Omental fat pad (tissue), 4 donors: ENCODE results near the gene FASN. TPM values are rescaled to one million over a fixed set of nuclear protein-coding genes. Genes with fewer than 3 reads are reported as not detected.

Source experiments
- ATAC-seq: fragments of 150-250 bp; one replicate; pipeline ENCODE4 v1.9.1; 2016; ENCODE audit warnings: mild to moderate bottlenecking, moderate library complexity; ENCODE audit not compliant: low FRiP score
- DNase-seq: peaks from one replicate; pipeline ENCODE4 v3.0.0-alpha.2; 2019; ENCODE audit warnings: low spot score
- CTCF ChIP-seq, 3 donors: fragments of 450-650 bp; IDR thresholded peaks; one replicate each; pipeline ENCODE4 v1.5.1; 2016 to 2017; ENCODE audit warnings: antibody characterized with exemption in 3 of 3, mild to moderate bottlenecking in 3 of 3, moderate library complexity in 2 of 3
- total RNA-seq, 4 donors: library from RNA; depleted of rRNA; stranded (reverse); fragments of >200 nt; gene quantifications; one replicate each; pipeline ENCODE4 v1.1.0, GENCODE V29; 2016

The FASN gene
- total RNA-seq, 4 donors from 2014 or later: 313 to 1,522 (median 467) TPM

- ATAC-seq (no peak), DNase-seq (no peak)
- TF ChIP-seq CTCF (IDR thresholded peaks at IDR 0.05): no peak
These were observed 36.8 kb downstream of the FASN start for GRCh38 chr17:82061047-82061925.

GRCh38 chr17:82060614-82061013 is 37.4 kb downstream of the FASN start:
- TF ChIP-seq CTCF (IDR thresholded peaks at IDR 0.05): no peak
- ATAC-seq: no peak
- no peak for DNase-seq

GRCh38 chr17:82060001-82060380 is 38.0 kb downstream of the FASN start:
- DNase-seq (no peak), ATAC-seq (no peak)
- TF ChIP-seq CTCF (IDR thresholded peaks at IDR 0.05): no peak

GRCh38 chr17:82059272-82060000 is 38.6 kb downstream of the FASN start:
- DNase-seq (no peak), ATAC-seq (no peak)
- no peak for TF ChIP-seq CTCF (IDR thresholded peaks at IDR 0.05)

- no peak for TF ChIP-seq CTCF (IDR thresholded peaks at IDR 0.05)
- ATAC-seq (no peak), DNase-seq (no peak)
These were observed 39.2 kb downstream of the FASN start for GRCh38 chr17:82058855-82059249.

- no peak for DNase-seq
- ATAC-seq: no peak
- no peak for TF ChIP-seq CTCF (IDR thresholded peaks at IDR 0.05)
These were observed 39.7 kb downstream of the FASN start for GRCh38 chr17:82058230-82058854.
